ENCODE measurements around the gene ZBTB20. TPM values are rescaled to one million over a fixed set of nuclear protein-coding genes. Genes with fewer than 3 reads are reported as not detected.

ZBTB20 gene
- total RNA-seq, 2 donors from 2014 or later, result 112 to 120 TPM

DNA sequence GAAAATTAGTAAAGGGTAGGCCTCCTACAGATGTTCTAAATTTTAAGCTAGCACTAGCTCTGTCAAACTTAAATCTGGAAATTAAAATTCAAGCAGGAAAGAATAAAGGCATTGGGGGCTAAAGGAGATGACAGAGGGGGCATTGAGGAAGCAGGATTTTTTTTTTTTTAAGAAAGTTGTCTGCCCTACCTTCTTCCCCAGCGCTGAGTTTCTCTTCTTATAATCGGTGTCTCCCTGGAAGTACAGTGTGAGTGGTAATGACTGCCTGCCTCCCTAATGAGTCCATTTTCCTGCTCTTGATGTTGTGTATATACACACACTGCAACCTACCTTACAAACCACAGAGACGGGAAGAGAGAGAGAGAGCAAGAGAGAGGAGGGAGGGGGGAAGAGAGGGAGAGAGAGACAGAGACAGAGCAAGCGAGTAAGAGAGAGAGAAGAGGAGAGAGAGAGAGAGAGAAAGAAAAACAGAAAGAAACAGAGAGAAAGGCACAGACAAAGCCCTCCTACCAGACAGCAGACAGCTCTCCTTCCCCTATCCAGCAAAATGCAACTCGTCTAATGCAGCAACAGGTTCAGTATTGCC, 47.0 kb downstream of the ZBTB20 start:
- Histone ChIP-seq H3K4me1 (ENCODE audit: control insufficient read depth in 1 of 2, low read depth in 2 of 2) (peaks cover 30 to 55% of the 10 kb centered on the region in 2 donors), H3K4me3 (peak overlapping the region; percentile 64), H3K36me3 (no peaks in the 10 kb centered on the region), H3K27ac (peak overlapping the region; percentile 41 to 42), H3K9me3 (no peaks in the 10 kb centered on the region), H3K27me3 (replicated peaks; ENCODE audit: insufficient read depth) (no peaks in the 10 kb centered on the region)
- TF ChIP-seq, protein P1, sequence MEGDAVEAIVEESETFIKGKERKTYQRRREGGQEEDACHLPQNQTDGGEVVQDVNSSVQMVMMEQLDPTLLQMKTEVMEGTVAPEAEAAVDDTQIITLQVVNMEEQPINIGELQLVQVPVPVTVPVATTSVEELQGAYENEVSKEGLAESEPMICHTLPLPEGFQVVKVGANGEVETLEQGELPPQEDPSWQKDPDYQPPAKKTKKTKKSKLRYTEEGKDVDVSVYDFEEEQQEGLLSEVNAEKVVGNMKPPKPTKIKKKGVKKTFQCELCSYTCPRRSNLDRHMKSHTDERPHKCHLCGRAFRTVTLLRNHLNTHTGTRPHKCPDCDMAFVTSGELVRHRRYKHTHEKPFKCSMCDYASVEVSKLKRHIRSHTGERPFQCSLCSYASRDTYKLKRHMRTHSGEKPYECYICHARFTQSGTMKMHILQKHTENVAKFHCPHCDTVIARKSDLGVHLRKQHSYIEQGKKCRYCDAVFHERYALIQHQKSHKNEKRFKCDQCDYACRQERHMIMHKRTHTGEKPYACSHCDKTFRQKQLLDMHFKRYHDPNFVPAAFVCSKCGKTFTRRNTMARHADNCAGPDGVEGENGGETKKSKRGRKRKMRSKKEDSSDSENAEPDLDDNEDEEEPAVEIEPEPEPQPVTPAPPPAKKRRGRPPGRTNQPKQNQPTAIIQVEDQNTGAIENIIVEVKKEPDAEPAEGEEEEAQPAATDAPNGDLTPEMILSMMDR (IDR thresholded peaks at IDR 0.05), result no peak
- DNase-seq (ENCODE audit: low spot score) (no peak), ATAC-seq (ENCODE audit: insufficient number of reproducible peaks, low FRiP score, low read depth) (no peak)

DNA sequence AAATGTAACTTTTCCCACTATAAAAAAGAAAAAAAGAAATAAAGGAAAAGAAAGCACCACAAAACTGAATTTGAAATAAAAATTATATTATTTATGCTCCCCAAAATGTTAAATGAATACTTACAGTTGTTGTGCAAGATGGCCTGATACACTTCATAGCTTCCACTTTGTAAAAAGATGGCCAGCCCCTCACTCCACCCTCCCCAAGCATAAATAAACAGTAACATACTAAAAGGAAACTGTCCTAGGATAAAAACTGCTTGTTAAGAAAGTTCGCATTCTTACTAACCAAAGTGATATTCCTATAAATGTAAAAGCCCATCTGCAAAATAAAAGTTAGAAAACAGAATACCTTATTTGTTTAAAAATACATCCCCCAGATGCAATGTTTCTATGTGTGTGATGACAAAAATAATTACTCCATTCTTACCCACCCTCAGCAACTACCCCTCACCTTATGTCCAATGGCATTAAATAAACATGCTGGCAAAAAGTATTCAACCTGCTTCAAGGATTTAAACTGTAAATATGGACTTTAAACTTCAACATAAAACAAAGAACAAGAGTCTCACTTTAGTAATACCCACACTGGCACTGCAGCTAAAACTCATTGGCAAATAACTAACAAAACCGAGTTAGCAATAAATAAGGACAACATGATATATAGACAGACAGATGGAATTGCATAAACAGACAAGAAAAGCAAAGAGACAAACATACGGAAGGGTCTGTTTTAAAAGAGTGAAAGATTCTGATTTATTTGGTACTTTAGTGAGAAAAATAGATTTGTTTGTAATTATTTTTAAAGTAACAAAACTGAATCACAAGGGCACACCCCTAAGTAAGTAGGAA, 47.7 kb downstream of the ZBTB20 start:
- Histone ChIP-seq H3K4me1 (ENCODE audit: control insufficient read depth in 1 of 2, low read depth in 2 of 2) (peaks cover 30 to 55% of the 10 kb centered on the region in 2 donors), H3K27ac (peak overlapping the region in 1 of 2 donors; percentile 41)
- no peak for ATAC-seq (ENCODE audit: insufficient number of reproducible peaks, low FRiP score, low read depth)

DNA sequence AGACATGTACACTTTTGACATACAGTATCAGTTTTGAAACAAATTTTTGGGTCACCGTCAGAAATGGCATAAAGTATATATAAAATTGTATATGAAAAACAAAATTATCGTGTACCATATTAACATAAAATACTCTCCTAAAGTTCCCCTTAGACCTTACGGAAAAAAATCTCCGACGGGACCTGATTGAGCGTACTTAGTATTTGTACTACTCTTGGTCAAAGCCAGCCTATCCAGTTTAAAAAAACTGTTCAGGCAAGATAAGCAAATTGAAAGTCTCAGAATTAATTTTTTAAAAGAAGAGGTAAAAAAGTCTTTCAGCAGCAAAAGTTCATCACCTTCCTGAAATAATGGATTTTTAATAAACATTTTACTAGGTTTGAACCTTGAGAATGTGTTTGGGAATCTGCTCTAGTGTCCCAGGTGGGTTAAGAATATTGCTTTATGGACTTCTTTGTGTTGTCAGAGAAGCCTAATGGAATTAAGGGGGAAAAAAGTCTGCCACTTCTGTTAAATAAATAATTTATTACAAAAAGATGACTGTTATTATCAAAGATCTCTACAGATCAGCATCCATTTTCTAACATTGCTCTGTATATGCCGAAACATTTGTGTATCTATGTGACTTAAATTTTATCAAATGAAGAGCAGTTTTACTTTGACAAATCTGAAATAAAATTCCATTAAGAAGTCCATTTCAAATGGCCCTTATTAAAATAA, 48.6 kb downstream of the ZBTB20 start:
- DNase-seq (ENCODE audit: low spot score) (no peak), ATAC-seq (ENCODE audit: insufficient number of reproducible peaks, low FRiP score, low read depth) (no peak)
- no peaks in the 10 kb centered on the region for H3K27me3 ChIP-seq (replicated peaks; ENCODE audit: insufficient read depth)
- no peaks in the 10 kb centered on the region for H3K9me3 ChIP-seq
- TF ChIP-seq, protein P1 (IDR thresholded peaks at IDR 0.05), result no peak
- H3K27ac ChIP-seq, result no peak overlapping the region
- peaks cover 30 to 56% of the 10 kb centered on the region in 2 donors for H3K4me1 ChIP-seq (ENCODE audit: control insufficient read depth in 1 of 2, low read depth in 2 of 2)
- no peaks in the 10 kb centered on the region for H3K36me3 ChIP-seq
- H3K4me3 ChIP-seq, result peak overlapping the region; percentile 64

More for the DNA sequence above, 47.7 kb downstream of the ZBTB20 start:
- no peak for DNase-seq (ENCODE audit: low spot score)
- TF ChIP-seq, protein P1 (IDR thresholded peaks at IDR 0.05), result no peak
- H3K9me3 ChIP-seq, result no peaks in the 10 kb centered on the region
- H3K27me3 ChIP-seq (replicated peaks; ENCODE audit: insufficient read depth), result no peaks in the 10 kb centered on the region
- no peaks in the 10 kb centered on the region for H3K36me3 ChIP-seq
- H3K4me3 ChIP-seq, result peak overlapping the region; percentile 64

DNA sequence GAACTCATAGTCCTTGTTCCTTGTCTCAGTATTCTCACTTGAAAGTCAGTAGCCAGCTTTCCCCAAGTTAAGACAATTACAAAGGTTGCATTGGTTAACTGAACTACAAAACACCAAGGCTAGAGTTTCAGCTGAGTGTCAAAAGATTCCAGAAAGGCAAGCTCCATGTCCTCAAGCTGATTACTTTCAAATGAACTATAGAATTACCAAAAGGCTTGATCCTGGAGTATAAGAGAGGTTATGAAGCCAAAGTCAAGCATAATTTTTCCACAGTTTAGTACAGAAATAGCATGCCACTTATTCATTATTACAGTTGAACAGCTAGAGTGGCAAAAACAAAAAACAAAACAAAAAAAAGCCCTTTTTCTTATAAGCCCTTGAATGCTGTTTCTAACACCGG, 51.9 kb downstream of the ZBTB20 start:
- no peak overlapping the region for H3K4me3 ChIP-seq
- ATAC-seq (ENCODE audit: insufficient number of reproducible peaks, low FRiP score, low read depth) (no peak), DNase-seq (ENCODE audit: low spot score) (no peak)
- no peaks in the 10 kb centered on the region for H3K9me3 ChIP-seq
- no peaks in the 10 kb centered on the region for H3K27me3 ChIP-seq (replicated peaks; ENCODE audit: insufficient read depth)
- no peak overlapping the region for H3K27ac ChIP-seq
- no peaks in the 10 kb centered on the region for H3K36me3 ChIP-seq
- TF ChIP-seq, protein P1 (IDR thresholded peaks at IDR 0.05), result no peak
- H3K4me1 ChIP-seq (ENCODE audit: control insufficient read depth in 1 of 2, low read depth in 2 of 2), result peaks cover 21 to 58% of the 10 kb centered on the region in 2 donors
